ENCODE data around the gene TRPV2. TPM values are rescaled to one million over a fixed set of nuclear protein-coding genes. Genes with fewer than 3 reads are reported as not detected.

Gene TRPV2
- total and polyA plus RNA-seq, 2 of the 4 experiments (the other 2 are of a cell fraction) = 30.8 to 32.8 TPM

GRCh38 chr17:16381496-16381820, 33.9 kb upstream of the TRPV2 start:
- ChIA-PET POLR2A (ENCODE audit: unreplicated experiment) (interaction anchor here (0.6 to 1.5 kb wide), 4 partner anchors 29 to 416 kb away, joined by 3 to 9 read pairs (median 6); no protein-coding TSS in a partner anchor), CTCF (interaction anchor here (0.6 to 1.3 kb wide), 2 partner anchors 18 to 140 kb away, joined by 3 to 10 read pairs; no protein-coding TSS in a partner anchor)
- TF ChIP-seq CEBPB (IDR thresholded peaks at IDR 0.05; ENCODE audit: low read depth, low read length) = no peak
- TF ChIP-seq CHD1 (IDR thresholded peaks at IDR 0.05; ENCODE audit: low read depth, low read length) = 0 out of 2 replicates have a peak, but pooled peaks have one; percentile 7
- Histone ChIP-seq H3K4me2 (ENCODE audit: low read depth, low read length) (peak overlapping the region; percentile 98), H2BK5ac (ENCODE audit: low read depth, low read length, poor library complexity, severe bottlenecking) (peak overlapping the region; percentile 94), H3K9me3 (ENCODE audit: control insufficient read depth, insufficient read depth, low read length) (no peaks in the 10 kb centered on the region), H3K4me3 (ENCODE audit: insufficient read depth, low read depth, low read length) (peak overlapping the region; percentile 82), H3K9me1 (ENCODE audit: insufficient read depth, low read length) (0 out of 2 replicates have a peak, but pooled peaks cover 6% of the 10 kb centered on the region), H3K9ac (ENCODE audit: low read depth, low read length) (peak overlapping the region; percentile 93), H2AK9ac (replicated peaks; ENCODE audit: low read depth, low read length, poor library complexity) (peak overlapping the region; percentile 71), H3K23ac (ENCODE audit: low read depth, low read length) (peak overlapping the region; percentile 94), H2BK15ac (ENCODE audit: low read depth, low read length) (no peak overlapping the region), H3K27ac (ENCODE audit: insufficient read depth, low read length) (peak overlapping the region; percentile 97), H3K14ac (replicated peaks; ENCODE audit: low read depth, low read length) (peak overlapping the region; percentile 98), H3K56ac (ENCODE audit: extremely low read depth, insufficient read depth, low read length) (peak overlapping the region; percentile 88), H4K8ac (ENCODE audit: low read depth in 2 of 2, low read length in 2 of 2) (peak overlapping the region; percentile 10 to 59; a peak in 2 of 4 replicates), H2AFZ (replicated peaks; ENCODE audit: low read length, poor library complexity) (peak overlapping the region; percentile 91), H3K36me3 (ENCODE audit: control insufficient read depth, insufficient read depth, low read length) (peaks cover 20% of the 10 kb centered on the region), H3K4me1 (ENCODE audit: control insufficient read depth, insufficient read depth, low read length) (peaks cover 4% of the 10 kb centered on the region; the same call in 1 of the 2 replicates), H2AK5ac (ENCODE audit: low read depth, low read length) (peak overlapping the region; percentile 99), H3K4ac (ENCODE audit: low read depth, low read length) (peak overlapping the region; percentile 95), H3K79me1 (ENCODE audit: low read depth in 1 of 2, low read length in 2 of 2) (peaks cover 7 to 30% of the 10 kb centered on the region in 2 experiments; a peak in 3 of 4 replicates), H4K20me1 (ENCODE audit: insufficient read depth, low read length) (peaks cover 42% of the 10 kb centered on the region), H4K5ac (ENCODE audit: low read depth, low read length) (no peak overlapping the region), H4K91ac (ENCODE audit: insufficient read depth, low read depth, low read length) (peak overlapping the region; percentile 12; the same call in 1 of the 2 replicates), H2BK20ac (ENCODE audit: low read depth, low read length) (no peak overlapping the region), H3K18ac (ENCODE audit: low read depth, low read length) (peak overlapping the region; percentile 29), H3K27me3 (ENCODE audit: control insufficient read depth, insufficient read depth, low read length) (no peaks in the 10 kb centered on the region), H2BK120ac (ENCODE audit: low read depth, low read length) (peak overlapping the region; percentile 9; the same call in 1 of the 2 replicates)
- intact Hi-C loops (cut with micrococcal nuclease) (no loop called here), in situ Hi-C loops (cut with MboI; ENCODE audit: low sequenced_read_pairs) (loop anchor here (5.0 kb wide), 1 partner anchor 56 kb away; no protein-coding TSS in a partner anchor), dilution Hi-C loops (cut with HindIII; ENCODE audit: low sequenced_read_pairs, unreplicated experiment) (no loop called here)
- BruUV-seq (replicated peaks) = no TSS peak
- WGBS, 2 experiments (ENCODE audit: extremely low coverage in 2 of 2, insufficient read length in 1 of 2) = 2% methylated on average over 14 of the region's 14 CpGs; no CpG with 5 or more reads in 1 of the 2 experiments
- DNase-seq (peak; percentile 49), ATAC-seq (ENCODE audit: low read depth) (peak; percentile 5; the same call in 1 of the 2 replicates)

Data from IMR-90 (cell line).